HG02840 (cell line): Measurements from ENCODE around the gene SPATA13.
"Not testable (repeated sequence)": the region's sequence is repeated elsewhere in the genome, so short reads cannot be mapped to it uniquely, and the experiment has no call there.

Experiments
- ATAC-seq: cut with Tn5 transposase; IDR thresholded peaks from one replicate; pipeline ENCODE4 v1.9.1; 2021; ENCODE audit warnings: mild to moderate bottlenecking, moderate library complexity, moderate number of reproducible peaks; ENCODE audit not compliant: unreplicated experiment, low FRiP score

SPATA13 gene

DNA sequence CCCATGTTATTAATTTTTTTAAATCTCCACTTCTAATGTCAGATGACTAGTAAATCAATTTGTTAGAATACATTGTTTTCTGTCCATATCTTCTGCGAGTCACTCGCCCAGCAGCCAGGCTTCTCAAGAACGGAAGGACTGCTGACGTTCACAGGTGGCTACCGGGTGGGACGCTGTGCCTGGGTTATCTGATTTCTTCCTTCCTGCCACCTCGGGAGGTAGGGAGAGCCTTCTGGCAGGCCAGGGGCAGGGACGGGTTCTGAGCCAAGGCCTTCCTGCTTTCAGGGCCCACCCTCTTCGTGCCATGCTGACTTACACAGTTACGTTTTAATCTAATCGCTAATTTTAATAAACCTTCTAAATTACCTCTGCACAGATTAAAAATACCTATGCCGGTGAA lies 140.9 kb downstream of the SPATA13 start:
- no peak for ATAC-seq

- no peak for ATAC-seq
Measured at GRCh38 chr13:24301911-24302310, 141.4 kb downstream of the SPATA13 start.

DNA sequence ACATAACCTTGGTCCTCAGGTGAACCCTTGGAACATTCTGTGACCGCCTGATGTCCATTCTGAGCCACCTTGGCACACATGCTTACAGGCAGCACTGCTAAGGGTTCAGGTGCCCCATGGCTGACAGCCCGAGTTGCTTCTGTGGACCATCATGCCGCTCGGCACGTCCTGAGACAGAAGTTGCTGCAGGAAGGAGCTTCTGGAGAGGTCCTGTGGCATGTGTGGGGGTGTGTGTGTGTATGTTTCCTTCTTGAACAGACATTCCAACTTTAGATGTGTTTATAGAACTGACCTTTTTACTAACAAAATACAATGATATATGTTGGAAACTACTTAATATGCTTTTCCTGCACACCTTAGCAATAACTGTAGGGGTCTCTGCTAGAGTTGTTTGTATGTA lies 144.1 kb downstream of the SPATA13 start:
- no peak for ATAC-seq

- ATAC-seq = no peak
Measured at GRCh38 chr13:24306632-24307031, 146.1 kb downstream of the SPATA13 start.

DNA sequence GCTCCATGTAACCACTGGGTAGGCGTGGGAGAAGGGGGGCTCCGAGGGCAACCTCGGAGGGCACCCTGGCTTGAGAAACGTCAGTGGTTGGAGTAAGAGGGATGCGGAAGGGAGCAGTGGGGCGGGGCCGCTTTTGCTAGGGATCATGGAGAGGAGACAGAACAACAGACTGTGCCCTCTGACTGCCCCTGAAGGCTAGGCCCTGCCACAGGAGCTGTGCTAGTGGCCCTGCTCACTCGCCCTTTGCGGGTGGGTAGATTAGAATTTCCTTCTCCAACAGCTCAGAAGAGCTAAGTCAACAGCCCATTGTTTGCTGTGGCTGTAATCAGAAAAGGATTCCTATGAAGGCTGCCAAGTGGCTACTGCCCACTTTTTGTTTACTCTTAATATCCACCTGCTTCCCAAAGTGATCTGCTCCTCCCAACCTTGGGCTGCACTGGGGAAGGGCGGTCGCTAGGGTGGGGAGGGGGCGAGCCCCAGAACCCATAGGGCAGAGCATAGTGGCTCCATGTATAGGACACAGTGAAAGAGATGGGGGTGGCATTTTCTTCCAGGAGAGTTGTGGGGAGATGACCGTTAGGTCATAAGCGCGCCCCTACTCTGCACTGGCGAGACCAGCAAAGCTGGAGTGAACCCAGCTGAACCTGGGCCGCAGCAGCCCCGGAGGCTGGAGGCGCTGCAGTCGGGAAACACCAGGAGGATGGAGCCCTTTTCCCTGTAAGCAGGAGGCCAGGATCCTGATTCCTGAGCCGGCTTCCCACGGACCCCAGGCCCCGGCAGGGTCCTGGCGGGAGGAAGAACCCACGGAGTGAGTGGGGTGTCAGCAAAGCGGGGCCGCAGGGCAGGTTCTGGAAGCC lies 146.9 kb downstream of the SPATA13 start:
- no peak for ATAC-seq

GRCh38 chr13:24308068-24308445 lies 147.5 kb downstream of the SPATA13 start:
- no peak for ATAC-seq

DNA sequence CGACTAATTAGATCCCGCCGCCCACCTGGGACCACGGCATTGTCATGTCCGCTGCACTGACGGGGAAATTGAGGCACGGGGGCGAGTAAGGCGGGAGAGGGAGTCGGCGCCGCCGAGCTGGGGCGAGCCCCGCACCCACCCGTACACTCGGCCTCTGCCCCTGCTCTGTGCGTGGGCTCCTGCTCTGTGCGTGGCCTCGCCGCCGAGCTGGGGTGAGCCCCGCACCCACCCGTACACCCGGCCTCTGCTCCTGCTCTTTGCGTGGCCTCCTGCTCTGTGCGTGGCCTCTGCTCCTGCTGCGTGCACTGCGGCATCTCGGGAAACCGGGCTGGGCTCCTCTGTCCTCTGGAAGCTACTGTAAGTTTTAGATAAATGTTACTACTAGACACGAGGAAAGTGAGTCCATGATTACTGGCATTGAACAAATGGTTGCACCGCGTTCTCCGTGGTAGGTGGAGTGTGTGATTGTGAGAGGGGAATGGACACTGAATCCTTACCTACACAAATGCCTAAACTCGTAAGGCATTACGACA lies 148.0 kb downstream of the SPATA13 start:
- ATAC-seq = no peak

DNA sequence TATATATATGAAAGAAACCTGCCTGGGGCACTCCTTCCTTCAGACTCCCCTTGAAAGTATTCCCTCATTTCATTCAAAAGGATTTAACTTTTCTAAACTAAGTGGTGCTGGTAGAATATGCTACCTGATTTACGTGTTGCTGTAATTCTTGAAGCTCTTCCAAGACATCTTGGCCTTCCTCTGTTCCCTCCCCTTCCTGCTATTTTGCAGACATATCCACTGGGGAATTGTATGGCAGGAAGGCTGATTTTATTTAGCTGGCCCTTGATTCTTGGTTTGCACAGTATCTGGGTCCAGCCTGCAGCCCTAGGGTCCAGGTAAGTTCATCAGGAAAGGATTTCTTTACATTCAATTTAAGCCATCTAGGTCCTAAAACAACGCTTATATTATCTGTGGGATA lies 148.8 kb downstream of the SPATA13 start, which contains the start of gene C1QTNF9:
C1QTNF9 (plus strand) TSS at position 281 of the 400 bp plus-strand sequence. CDS start 6,424 bp downstream, outside the sequence.
- ATAC-seq = not testable (repeated sequence)

- ATAC-seq = no peak
Measured at GRCh38 chr13:24313439-24313838, 152.9 kb downstream of the SPATA13 start.

DNA sequence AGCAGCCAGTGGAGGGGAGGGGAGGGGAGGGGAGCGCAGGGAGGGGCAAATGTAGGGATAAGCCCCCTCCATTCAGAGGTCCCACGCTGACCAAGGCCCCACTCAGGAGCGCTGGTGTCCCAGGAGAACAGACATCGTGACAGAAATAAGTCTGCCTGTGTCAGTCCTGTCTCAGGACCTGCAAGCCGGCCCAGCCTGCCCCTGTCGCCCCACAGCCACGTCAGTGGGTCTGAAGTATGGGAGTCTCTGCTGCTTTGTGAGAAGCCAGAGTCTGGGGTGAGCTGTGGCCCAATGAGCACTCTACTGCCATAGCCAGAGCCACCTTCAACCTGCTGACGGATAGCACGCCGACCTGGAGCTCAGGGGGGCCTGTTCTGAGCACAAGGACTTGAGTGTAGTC lies 157.3 kb downstream of the SPATA13 start:
- not testable (repeated sequence) for ATAC-seq

DNA sequence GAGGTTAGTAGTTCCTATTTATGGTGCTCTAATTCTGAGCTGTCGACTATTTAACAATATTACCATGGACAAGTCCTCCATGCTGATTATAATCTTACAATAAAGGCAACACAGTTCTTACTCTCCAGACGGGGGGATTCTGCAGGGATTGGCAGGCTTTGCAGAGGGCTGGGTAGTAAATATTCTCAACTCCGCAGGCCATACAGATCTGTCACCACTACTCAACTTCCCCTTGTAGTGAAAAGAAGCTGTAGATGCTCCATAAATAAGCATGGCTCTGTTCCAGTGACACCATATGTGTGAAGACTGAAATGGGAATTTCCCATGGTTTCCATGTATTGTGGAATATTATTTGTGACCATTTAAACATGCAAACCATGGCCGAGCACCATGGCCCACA lies 158.4 kb downstream of the SPATA13 start:
- ATAC-seq = not testable (repeated sequence)

- ATAC-seq = not testable (repeated sequence)
Measured at GRCh38 chr13:24319641-24320040, 159.1 kb downstream of the SPATA13 start.

GRCh38 chr13:24321416-24321815 lies 160.9 kb downstream of the SPATA13 start:
- not testable (repeated sequence) for ATAC-seq

DNA sequence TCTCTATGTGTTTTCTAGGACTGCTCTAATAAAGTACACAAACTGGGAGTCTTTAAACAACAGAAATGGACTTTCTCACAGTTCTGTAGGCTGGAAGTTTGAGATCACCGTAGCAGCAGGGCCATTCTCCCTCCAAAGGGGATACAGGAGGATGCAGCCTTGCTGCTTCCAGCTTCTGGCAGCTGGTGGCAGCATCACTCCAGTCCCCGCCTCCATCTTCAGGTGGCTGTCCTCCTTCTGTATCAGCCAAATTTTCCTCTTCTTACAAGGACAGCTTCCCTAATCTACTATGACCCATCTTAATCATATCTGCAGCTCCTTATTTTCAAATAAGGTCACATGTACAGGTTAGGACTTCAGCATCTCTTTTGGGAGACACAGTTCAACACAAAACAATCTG lies 161.9 kb downstream of the SPATA13 start:
- not testable (repeated sequence) for ATAC-seq

DNA sequence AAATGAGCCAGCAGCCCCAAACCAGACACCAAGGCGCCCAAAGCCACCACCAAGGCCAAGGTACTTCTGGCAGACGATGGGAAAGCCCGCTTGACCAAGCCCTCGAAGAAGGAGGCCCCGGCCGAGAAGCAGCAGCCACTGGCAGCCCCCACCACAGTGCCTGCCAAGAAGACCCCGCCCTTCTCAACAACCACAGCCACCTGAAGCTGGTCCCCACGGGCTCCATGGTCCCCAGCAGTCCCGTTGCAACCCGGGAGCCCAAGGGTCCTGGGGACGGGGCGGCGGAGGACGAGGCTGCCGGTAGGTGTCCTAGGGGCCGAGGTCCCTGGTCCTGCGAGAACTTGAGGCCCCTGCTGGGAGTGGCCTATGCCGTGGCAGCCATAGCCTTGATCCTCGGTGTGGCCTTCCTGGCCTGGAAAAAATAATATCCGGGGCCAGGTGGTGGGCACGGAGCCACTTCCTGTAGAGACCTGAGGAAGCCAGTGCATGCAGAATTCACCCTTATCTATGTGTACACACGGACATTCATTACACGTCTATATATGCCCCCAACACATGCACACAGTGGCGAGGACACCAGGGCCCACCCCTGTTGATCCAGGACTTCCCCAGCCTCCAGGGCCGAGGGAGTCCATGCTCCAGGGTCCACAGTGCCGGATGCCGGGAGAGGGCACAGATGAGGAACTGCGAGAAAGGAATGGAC lies 162.7 kb downstream of the SPATA13 start:
- no peak for ATAC-seq

- no peak for ATAC-seq
Measured at GRCh38 chr13:24323739-24324075, 163.2 kb downstream of the SPATA13 start.

- ATAC-seq = not testable (repeated sequence)
Measured at GRCh38 chr13:24327598-24327997, 167.1 kb downstream of the SPATA13 start.

DNA sequence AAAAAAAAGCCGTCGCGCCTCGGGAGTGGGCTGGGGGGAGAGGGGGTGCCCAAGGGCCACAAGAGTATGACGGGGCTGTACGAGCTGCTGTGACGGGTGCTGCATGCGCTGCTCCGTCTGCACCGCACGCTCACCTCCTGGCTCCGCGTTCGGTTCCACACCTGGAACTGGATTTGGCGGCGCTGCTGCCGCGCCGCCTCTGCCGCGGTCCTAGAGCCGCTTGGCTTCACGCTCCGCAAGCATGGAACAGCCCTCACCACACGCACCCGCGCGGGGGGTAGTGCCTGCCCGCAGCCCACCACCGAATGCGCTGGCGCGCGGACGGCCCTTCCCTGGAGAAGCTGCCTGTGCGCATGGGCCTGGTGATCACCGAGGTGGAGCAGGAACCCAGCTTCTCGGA lies 167.6 kb downstream of the SPATA13 start:
- ATAC-seq = no peak

DNA sequence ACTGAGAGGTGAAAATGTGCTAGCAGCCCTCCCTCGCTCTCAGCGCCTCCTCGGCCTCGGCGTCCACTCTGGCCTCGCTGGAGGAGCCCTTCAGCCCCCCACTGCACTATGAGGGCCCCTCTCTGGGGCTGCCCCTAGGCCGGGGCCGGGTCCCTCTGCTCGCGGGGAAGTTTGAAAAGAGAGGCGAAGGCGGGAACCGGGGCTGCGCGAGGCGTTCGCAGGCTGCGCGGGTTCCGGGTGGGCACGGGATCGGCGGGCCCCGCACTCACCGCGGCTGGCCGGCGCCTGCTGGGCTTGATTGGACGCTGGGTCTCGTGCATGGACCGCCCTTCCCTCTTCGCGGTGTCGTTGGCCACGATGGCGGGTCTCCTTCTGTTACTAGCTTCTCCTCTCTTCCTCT lies 178.2 kb downstream of the SPATA13 start:
- ATAC-seq = no peak

- ATAC-seq = no peak
Measured at GRCh38 chr13:24339937-24340607, 179.6 kb downstream of the SPATA13 start.

DNA sequence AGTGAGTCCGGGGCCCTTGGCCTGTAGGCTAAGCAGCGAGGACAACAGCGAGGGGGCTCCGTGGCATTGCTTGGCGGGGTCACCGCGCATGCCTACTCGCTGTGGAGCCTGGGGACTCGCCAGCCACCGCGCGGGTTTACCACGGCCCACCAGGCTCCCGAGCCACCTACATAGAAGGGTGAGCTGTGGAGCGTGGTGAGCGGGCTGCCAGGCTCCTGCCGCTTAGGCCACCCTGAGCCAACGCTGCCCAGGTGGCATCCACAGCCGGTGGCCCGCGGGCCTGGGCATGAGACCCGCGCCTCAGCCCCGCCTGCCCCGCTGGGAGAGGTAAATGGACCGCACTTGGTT lies 180.1 kb downstream of the SPATA13 start:
- no peak for ATAC-seq
